Measurements from ENCODE around the gene SLAIN2. TPM values are rescaled to one million over a fixed set of nuclear protein-coding genes. Genes with fewer than 3 reads are reported as not detected.
"Not testable (repeated sequence)": the region's sequence is repeated elsewhere in the genome, so short reads cannot be mapped to it uniquely, and the experiment has no call there.

The SLAIN2 gene
- total RNA-seq (2022) (74.0 and 81.6 TPM in 2 replicates), Bru-seq, nascent RNA (percentile 85 among the genes with signal in this experiment), BruChase-seq, experiment 1, labeled RNA remaining after a 6-hour chase (percentile 87 among the genes with signal in this experiment), BruChase-seq, experiment 2, labeled RNA remaining after a 2-hour chase (percentile 86 among the genes with signal in this experiment)
- long read RNA-seq, full-length matches to known transcripts = 47 of 122 reads
- long read RNA-seq, partial matches to known transcripts = 12 of 122 reads
- long read RNA-seq, other reads (novel, unspliced or antisense) = 63 of 122 reads

GRCh38 chr4:48340965-48341775 is at the start of gene SLAIN2:
TSS of gene SLAIN2 (plus strand) at chr4:48341529. CDS start at chr4:48341740, 211 bp downstream.
- Mint-ChIP-seq H3K27ac (ENCODE audit: low read depth, unreplicated experiment) (peak within 1 kb of the TSS; percentile 97), H3K27me3 (ENCODE audit: insufficient read depth, unreplicated experiment) (no peaks in the 10 kb centered on the region), H3K36me3 (ENCODE audit: insufficient read depth, unreplicated experiment) (peaks cover 7% of the 10 kb centered on the region), H3K4me1 (ENCODE audit: insufficient read depth, unreplicated experiment) (peaks cover 53% of the 10 kb centered on the region), H3K4me3 (ENCODE audit: unreplicated experiment) (peak within 1 kb of the TSS; percentile 98), H3K9me3 (ENCODE audit: unreplicated experiment) (no peaks in the 10 kb centered on the region)
- intact Hi-C loops (cut with micrococcal nuclease) = loop anchor here (1.0 to 2.0 kb wide), 2 partner anchors 25 to 36 kb away; no protein-coding TSS in a partner anchor
- ChIA-PET POLR2A (interaction anchor here (0.6 to 5.4 kb wide), 16 partner anchors 8 to 571 kb away, joined by 3 to 49 read pairs (median 10); no protein-coding TSS in a partner anchor), CTCF (interaction anchor here (0.7 to 1.9 kb wide), 4 partner anchors 15 to 104 kb away, joined by 3 to 8 read pairs (median 4); no protein-coding TSS in a partner anchor)
- DNase-seq (ENCODE audit: unreplicated experiment) = peak; percentile 96
- BruUV-seq (replicated peaks) = no TSS peak
- TF ChIP-seq, protein P1, sequence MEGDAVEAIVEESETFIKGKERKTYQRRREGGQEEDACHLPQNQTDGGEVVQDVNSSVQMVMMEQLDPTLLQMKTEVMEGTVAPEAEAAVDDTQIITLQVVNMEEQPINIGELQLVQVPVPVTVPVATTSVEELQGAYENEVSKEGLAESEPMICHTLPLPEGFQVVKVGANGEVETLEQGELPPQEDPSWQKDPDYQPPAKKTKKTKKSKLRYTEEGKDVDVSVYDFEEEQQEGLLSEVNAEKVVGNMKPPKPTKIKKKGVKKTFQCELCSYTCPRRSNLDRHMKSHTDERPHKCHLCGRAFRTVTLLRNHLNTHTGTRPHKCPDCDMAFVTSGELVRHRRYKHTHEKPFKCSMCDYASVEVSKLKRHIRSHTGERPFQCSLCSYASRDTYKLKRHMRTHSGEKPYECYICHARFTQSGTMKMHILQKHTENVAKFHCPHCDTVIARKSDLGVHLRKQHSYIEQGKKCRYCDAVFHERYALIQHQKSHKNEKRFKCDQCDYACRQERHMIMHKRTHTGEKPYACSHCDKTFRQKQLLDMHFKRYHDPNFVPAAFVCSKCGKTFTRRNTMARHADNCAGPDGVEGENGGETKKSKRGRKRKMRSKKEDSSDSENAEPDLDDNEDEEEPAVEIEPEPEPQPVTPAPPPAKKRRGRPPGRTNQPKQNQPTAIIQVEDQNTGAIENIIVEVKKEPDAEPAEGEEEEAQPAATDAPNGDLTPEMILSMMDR (IDR thresholded peaks at IDR 0.05; ENCODE audit: unreplicated experiment) = no peak

GRCh38 chr4:48292218-48292790 is 49.0 kb upstream of the SLAIN2 start:
- BruUV-seq (replicated peaks); H3K36me3 Mint-ChIP-seq (ENCODE audit: insufficient read depth, unreplicated experiment); H3K27me3 Mint-ChIP-seq (ENCODE audit: insufficient read depth, unreplicated experiment); H3K4me1 Mint-ChIP-seq (ENCODE audit: insufficient read depth, unreplicated experiment); H3K4me3 Mint-ChIP-seq (ENCODE audit: unreplicated experiment); POLR2A ChIA-PET; DNase-seq (ENCODE audit: unreplicated experiment); H3K27ac Mint-ChIP-seq (ENCODE audit: low read depth, unreplicated experiment); H3K9me3 Mint-ChIP-seq (ENCODE audit: unreplicated experiment): not testable (repeated sequence)
- CTCF ChIA-PET = interaction anchor here (0.6 to 0.7 kb wide), 2 partner anchors 62 to 81 kb away, joined by 3 read pairs; no protein-coding TSS in a partner anchor
- intact Hi-C loops (cut with micrococcal nuclease) = loop anchor here (5.0 kb wide), 1 partner anchor 165 kb away; no protein-coding TSS in a partner anchor

- no TSS peak for BruUV-seq (replicated peaks)
- no peaks in the 10 kb centered on the region for H3K27me3 Mint-ChIP-seq (ENCODE audit: insufficient read depth, unreplicated experiment)
- no peak overlapping the region for H3K4me3 Mint-ChIP-seq (ENCODE audit: unreplicated experiment)
- H3K4me1 Mint-ChIP-seq (ENCODE audit: insufficient read depth, unreplicated experiment) = peaks cover 5% of the 10 kb centered on the region
- no peaks in the 10 kb centered on the region for H3K36me3 Mint-ChIP-seq (ENCODE audit: insufficient read depth, unreplicated experiment)
- no peaks in the 10 kb centered on the region for H3K9me3 Mint-ChIP-seq (ENCODE audit: unreplicated experiment)
- DNase-seq (ENCODE audit: unreplicated experiment) = no peak
- CTCF ChIA-PET = interaction anchor here (0.6 to 1.3 kb wide), 2 partner anchors 168 to 251 kb away, joined by 3 read pairs; no protein-coding TSS in a partner anchor
- intact Hi-C loops (cut with micrococcal nuclease) = no loop called here
- TF ChIP-seq, protein P1 (IDR thresholded peaks at IDR 0.05; ENCODE audit: unreplicated experiment) = no peak
- POLR2A ChIA-PET = no interaction called here
- no peak overlapping the region for H3K27ac Mint-ChIP-seq (ENCODE audit: low read depth, unreplicated experiment)
These were observed 46.2 kb upstream of the SLAIN2 start for GRCh38 chr4:48295116-48295515.

DNA sequence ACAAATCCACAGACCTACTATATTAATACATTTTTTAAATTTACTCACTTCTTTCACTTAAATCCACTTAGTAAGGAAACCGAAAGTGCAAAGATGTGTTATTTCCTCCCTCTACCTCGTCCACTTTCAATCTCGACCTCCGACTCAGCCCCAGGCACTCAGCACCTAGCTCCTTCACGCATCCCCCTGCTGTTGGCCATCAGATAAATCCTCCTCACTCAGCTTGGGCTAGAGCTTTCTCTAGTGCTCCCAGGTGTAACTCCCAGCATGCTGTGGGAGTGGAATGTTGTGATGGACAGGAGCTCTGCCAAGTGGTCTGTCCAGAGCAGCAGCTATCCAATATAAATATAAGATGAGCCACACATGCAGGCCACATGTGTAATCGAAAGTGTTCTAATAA is 45.0 kb upstream of the SLAIN2 start:
- ChIA-PET POLR2A (no interaction called here), CTCF (interaction anchor here (0.5 to 0.9 kb wide), 3 partner anchors 22 to 363 kb away, joined by 3 read pairs; no protein-coding TSS in a partner anchor)
- no peak overlapping the region for H3K4me3 Mint-ChIP-seq (ENCODE audit: unreplicated experiment)
- no TSS peak for BruUV-seq (replicated peaks)
- H3K4me1 Mint-ChIP-seq (ENCODE audit: insufficient read depth, unreplicated experiment) = peaks cover 5% of the 10 kb centered on the region
- H3K27me3 Mint-ChIP-seq (ENCODE audit: insufficient read depth, unreplicated experiment) = no peaks in the 10 kb centered on the region
- no peak for DNase-seq (ENCODE audit: unreplicated experiment)
- H3K27ac Mint-ChIP-seq (ENCODE audit: low read depth, unreplicated experiment) = no peak overlapping the region
- H3K36me3 Mint-ChIP-seq (ENCODE audit: insufficient read depth, unreplicated experiment) = no peaks in the 10 kb centered on the region
- H3K9me3 Mint-ChIP-seq (ENCODE audit: unreplicated experiment) = no peaks in the 10 kb centered on the region
- TF ChIP-seq, protein P1 (IDR thresholded peaks at IDR 0.05; ENCODE audit: unreplicated experiment) = no peak
- intact Hi-C loops (cut with micrococcal nuclease) = no loop called here

Measured in MCF 10A (cell line).